Mesendoderm (in vitro differentiated cells): Measurements from ENCODE around the gene KLHL3.

ENCODE experiments used
- DNase-seq: peaks from one replicate; pipeline ENCODE4 v3.0.0; 2013
- H2AK5ac ChIP-seq: 2 replicates; pipeline ENCODE4 v1.6.1; 2013; ENCODE audit warnings: low read length, inconsistent platforms
- H2BK120ac ChIP-seq: 2 replicates; pipeline ENCODE4 v1.6.1; 2013; ENCODE audit warnings: low read depth, mild to moderate bottlenecking, low read length, moderate library complexity, mixed read lengths
- H2BK15ac ChIP-seq: replicated peaks from 2 replicates; pipeline ENCODE4 v1.6.1; 2013; ENCODE audit warnings: low read depth, mild to moderate bottlenecking, moderate library complexity
- H2BK5ac ChIP-seq: 2 replicates; pipeline ENCODE4 v1.6.1; 2013; ENCODE audit warnings: low read length, inconsistent platforms
- H3K18ac ChIP-seq: 2 replicates; pipeline ENCODE4 v1.6.1; 2013; ENCODE audit warnings: mild to moderate bottlenecking, low read length, mixed read lengths
- H3K23ac ChIP-seq: one replicate; pipeline ENCODE4 v1.6.1; 2013; ENCODE audit warnings: low read length
- H3K27ac ChIP-seq: 2 replicates; pipeline ENCODE4 v1.5.1; 2013; ENCODE audit warnings: low read depth, mild to moderate bottlenecking, inconsistent platforms, low read length, moderate library complexity
- H3K27me3 ChIP-seq: 2 replicates; pipeline ENCODE4 v1.6.1; 2013; ENCODE audit warnings: low read length, control low read depth, mild to moderate bottlenecking, inconsistent platforms; ENCODE audit not compliant: insufficient read depth, poor library complexity
- H3K36me3 ChIP-seq: 2 replicates; pipeline ENCODE4 v1.6.1; 2013; ENCODE audit warnings: low read length, inconsistent platforms; ENCODE audit not compliant: control insufficient read depth, insufficient read depth
- H3K4ac ChIP-seq: one replicate; pipeline ENCODE4 v1.6.1; 2013; ENCODE audit warnings: low read depth, mild to moderate bottlenecking, low read length, moderate library complexity
- H3K4me1 ChIP-seq: 2 replicates; pipeline ENCODE4 v1.6.1; 2013; ENCODE audit warnings: low read depth, low read length, inconsistent platforms; ENCODE audit not compliant: control insufficient read depth
- H3K4me2 ChIP-seq: 2 replicates; pipeline ENCODE4 v1.6.1; 2013; ENCODE audit warnings: low read length
- H3K4me3 ChIP-seq: 2 replicates; pipeline ENCODE4 v1.5.1; 2013; ENCODE audit warnings: mild to moderate bottlenecking, low read length
- H3K56ac ChIP-seq: one replicate; pipeline ENCODE4 v1.6.1; 2013; ENCODE audit warnings: low read length
- H3K79me1 ChIP-seq: 2 replicates; pipeline ENCODE4 v1.6.1; 2013; ENCODE audit warnings: low read length, inconsistent platforms
- H3K79me2 ChIP-seq: 2 replicates; pipeline ENCODE4 v1.6.1; 2013; ENCODE audit warnings: mild to moderate bottlenecking, low read length; ENCODE audit not compliant: control insufficient read depth, insufficient read depth
- H3K9ac ChIP-seq: 2 replicates; pipeline ENCODE4 v1.6.1; 2013; ENCODE audit warnings: low read length, inconsistent platforms
- H4K5ac ChIP-seq: one replicate; pipeline ENCODE4 v1.6.1; 2013; ENCODE audit warnings: low read length
- H4K8ac ChIP-seq: one replicate; pipeline ENCODE4 v1.6.1; 2013; ENCODE audit warnings: low read depth, mild to moderate bottlenecking, control low read depth, low read length, moderate library complexity
- WGBS: extraction: QIAGEN DNeasy Blood & Tissue Kit; methylation state at CpG from one replicate; pipeline ENCODE4 v1.1.7; 2013; ENCODE audit warnings: low lambda C conversion rate, missing lambda C conversion rate; ENCODE audit not compliant: insufficient coverage; ENCODE audit errors: extremely low coverage; 5-methylcytosine and 5-hydroxymethylcytosine counted together

The KLHL3 gene

DNA sequence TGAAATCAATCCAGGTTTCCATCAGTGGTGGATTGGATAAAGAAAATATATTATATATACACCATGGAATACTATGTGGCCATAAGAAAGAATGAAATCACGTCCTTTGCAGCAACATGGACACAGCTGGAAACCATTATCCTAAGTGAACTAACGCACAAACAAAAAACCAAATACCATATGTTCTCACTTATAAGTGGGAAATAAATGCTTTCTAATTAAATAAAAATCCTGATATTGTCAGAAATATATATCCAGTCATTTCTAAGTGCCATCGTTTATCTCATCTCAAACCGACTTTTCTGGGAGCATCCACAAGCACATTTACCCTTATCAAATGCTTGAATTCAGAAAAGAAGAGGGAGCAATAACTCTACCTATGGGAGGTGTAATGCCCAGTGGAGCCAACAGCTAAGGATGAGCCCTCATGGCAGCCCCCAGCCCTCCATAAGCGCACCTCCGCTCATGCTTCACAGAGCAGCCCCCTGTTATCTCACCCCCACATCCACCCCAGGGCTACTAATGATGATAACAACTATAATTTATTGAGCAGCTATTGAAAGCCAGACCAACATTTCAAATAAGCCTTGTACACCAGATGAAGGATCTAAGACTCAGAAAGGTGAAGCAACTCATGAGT is 135.0 kb downstream of the KLHL3 start:
- Histone ChIP-seq H3K27ac (no peak overlapping the region), H2AK5ac (no peak overlapping the region), H4K5ac (no peak overlapping the region), H3K56ac (no peak overlapping the region), H3K18ac (no peak overlapping the region), H3K79me1 (no peaks in the 10 kb centered on the region), H3K4ac (no peak overlapping the region), H2BK120ac (no peak overlapping the region), H3K36me3 (no peaks in the 10 kb centered on the region), H2BK15ac (no peak overlapping the region), H4K8ac (no peak overlapping the region), H3K4me1 (no peaks in the 10 kb centered on the region), H2BK5ac (no peak overlapping the region), H3K4me2 (no peak overlapping the region), H3K79me2 (no peaks in the 10 kb centered on the region), H3K27me3 (no peaks in the 10 kb centered on the region), H3K9ac (no peak overlapping the region), H3K23ac (no peak overlapping the region), H3K4me3 (no peak overlapping the region)
- DNase-seq: no peak
- WGBS: no CpG with 5 or more reads among the region's 6 CpGs

DNA sequence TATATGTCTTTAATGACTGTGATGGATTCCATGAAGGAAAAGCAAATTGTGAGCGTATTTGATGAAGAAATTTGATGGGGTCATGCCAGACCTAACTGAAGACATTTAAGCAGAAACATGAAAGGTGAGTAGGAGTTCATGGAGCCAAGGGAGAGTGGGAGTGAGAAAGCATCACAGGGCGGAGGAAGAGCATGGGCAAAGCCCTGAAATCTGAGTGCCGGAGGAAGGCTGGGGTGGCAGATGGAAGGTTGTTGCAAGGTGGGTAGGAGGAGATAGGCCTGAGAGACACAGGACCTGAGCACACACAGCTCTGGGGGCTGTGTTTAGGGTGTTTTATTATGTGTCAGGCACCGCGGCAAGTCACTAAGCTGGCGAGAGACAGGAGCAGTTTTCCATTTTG is 136.4 kb downstream of the KLHL3 start:
- Histone ChIP-seq H3K23ac (no peak overlapping the region), H3K79me1 (no peaks in the 10 kb centered on the region), H2BK5ac (no peak overlapping the region), H3K18ac (no peak overlapping the region), H3K4me3 (no peak overlapping the region), H3K4ac (no peak overlapping the region), H2AK5ac (no peak overlapping the region), H4K5ac (no peak overlapping the region), H3K56ac (no peak overlapping the region), H2BK15ac (no peak overlapping the region), H3K4me2 (no peak overlapping the region), H3K4me1 (no peaks in the 10 kb centered on the region), H3K27me3 (no peaks in the 10 kb centered on the region), H3K36me3 (no peaks in the 10 kb centered on the region), H2BK120ac (no peak overlapping the region), H4K8ac (no peak overlapping the region), H3K79me2 (no peaks in the 10 kb centered on the region), H3K9ac (no peak overlapping the region), H3K27ac (no peak overlapping the region)
- no CpG with 5 or more reads among the region's 6 CpGs for WGBS
- no peak for DNase-seq

DNA sequence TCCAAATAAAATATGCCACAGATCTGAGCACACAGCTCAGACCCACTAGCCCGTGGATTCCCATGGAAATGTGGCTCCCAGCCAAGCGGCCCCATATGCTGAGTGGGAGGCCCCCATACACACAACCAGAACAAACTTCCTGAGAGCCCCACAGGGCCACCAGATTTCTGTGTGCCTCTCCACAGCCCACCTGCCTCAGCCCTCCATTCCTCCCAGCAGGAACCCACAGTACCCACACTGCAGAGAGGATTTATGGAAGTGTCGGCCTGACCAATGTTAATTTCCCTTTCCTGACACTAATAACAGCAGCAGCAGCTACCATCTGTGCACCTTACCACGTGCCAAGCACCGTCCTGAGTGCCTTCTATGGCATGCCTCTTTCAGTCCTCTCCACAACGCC is 137.5 kb downstream of the KLHL3 start:
- Histone ChIP-seq H3K9ac (no peak overlapping the region), H3K4me3 (no peak overlapping the region), H2BK5ac (no peak overlapping the region), H2BK15ac (no peak overlapping the region), H3K4ac (no peak overlapping the region), H4K8ac (no peak overlapping the region), H2AK5ac (no peak overlapping the region), H3K18ac (no peak overlapping the region), H3K23ac (no peak overlapping the region), H3K36me3 (no peaks in the 10 kb centered on the region), H3K79me1 (no peaks in the 10 kb centered on the region), H3K4me1 (no peaks in the 10 kb centered on the region), H4K5ac (no peak overlapping the region), H2BK120ac (no peak overlapping the region), H3K27ac (no peak overlapping the region), H3K56ac (no peak overlapping the region), H3K79me2 (no peaks in the 10 kb centered on the region), H3K27me3 (no peaks in the 10 kb centered on the region), H3K4me2 (no peak overlapping the region)
- no peak for DNase-seq
- WGBS: no CpG with 5 or more reads among the region's 6 CpGs

DNA sequence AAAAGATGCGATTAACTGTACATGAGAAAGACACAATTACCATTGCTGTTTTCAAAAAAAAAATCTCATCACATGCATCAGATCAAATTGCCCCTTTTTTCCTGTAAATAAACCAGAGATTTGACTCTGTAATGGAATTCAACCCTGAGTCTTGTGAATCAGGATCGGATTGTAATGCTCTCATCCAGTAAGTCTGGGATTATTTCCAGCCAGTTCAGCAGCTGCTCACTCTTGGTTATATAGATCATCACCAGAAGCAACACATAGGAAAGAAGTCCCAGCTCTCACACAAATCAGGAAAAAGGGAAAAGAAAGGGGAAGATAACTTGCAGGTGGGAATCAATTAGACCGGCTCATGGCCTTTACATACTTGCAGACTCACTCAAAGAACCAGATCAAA is 138.9 kb downstream of the KLHL3 start:
- no peak overlapping the region for H2BK120ac ChIP-seq
- H4K5ac ChIP-seq: no peak overlapping the region
- no peaks in the 10 kb centered on the region for H3K79me1 ChIP-seq
- no peaks in the 10 kb centered on the region for H3K4me1 ChIP-seq
- WGBS: 100% methylated on average over 1 of the region's 3 CpGs
- no peak overlapping the region for H3K9ac ChIP-seq
- no peak overlapping the region for H3K4me3 ChIP-seq
- no peaks in the 10 kb centered on the region for H3K27me3 ChIP-seq
- no peaks in the 10 kb centered on the region for H3K79me2 ChIP-seq
- no peak overlapping the region for H3K56ac ChIP-seq
- H3K4ac ChIP-seq: no peak overlapping the region
- no peak overlapping the region for H2BK15ac ChIP-seq
- no peak overlapping the region for H2BK5ac ChIP-seq
- H4K8ac ChIP-seq: no peak overlapping the region
- H3K18ac ChIP-seq: no peak overlapping the region
- H3K23ac ChIP-seq: no peak overlapping the region
- no peaks in the 10 kb centered on the region for H3K36me3 ChIP-seq
- H3K27ac ChIP-seq: no peak overlapping the region
- no peak overlapping the region for H2AK5ac ChIP-seq
- no peak for DNase-seq
- H3K4me2 ChIP-seq: no peak overlapping the region

DNA sequence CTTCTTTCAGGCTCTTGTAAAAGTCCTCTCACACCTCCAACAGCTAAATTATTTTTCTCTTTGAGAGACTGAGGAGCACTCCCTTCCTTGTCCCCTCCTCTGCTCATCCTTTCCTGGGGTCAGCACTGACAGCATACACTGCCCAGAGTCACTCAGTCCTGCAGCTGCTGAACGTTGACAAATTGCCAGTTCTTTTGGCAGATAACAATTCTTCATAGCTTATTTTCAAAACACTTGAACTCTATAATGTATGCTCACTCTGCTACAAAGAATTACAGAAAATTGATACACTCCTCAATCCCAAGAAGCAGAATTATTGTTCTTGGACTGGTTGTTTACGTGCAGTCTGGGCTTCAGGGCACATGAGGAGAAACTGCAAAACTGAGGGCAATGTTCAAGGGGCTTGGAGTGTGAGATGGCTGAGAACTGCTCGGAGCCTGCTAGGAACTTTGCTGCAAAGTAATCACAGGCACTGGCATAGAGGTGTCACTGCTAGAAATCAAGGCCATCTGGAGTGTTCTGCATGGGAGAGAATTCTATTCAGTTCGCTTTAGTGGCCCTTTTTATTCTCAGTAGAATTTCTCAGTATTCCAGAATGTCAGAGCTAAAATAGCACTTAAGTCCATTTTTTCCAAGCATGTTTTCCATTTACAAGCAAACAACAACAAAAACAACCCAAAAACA is 140.4 kb downstream of the KLHL3 start:
- H4K5ac ChIP-seq: no peak overlapping the region
- no peaks in the 10 kb centered on the region for H3K79me2 ChIP-seq
- H3K23ac ChIP-seq: no peak overlapping the region
- no peaks in the 10 kb centered on the region for H3K36me3 ChIP-seq
- no peak overlapping the region for H3K4me3 ChIP-seq
- no peaks in the 10 kb centered on the region for H3K4me1 ChIP-seq
- no peak overlapping the region for H3K27ac ChIP-seq
- H2AK5ac ChIP-seq: no peak overlapping the region
- H3K9ac ChIP-seq: no peak overlapping the region
- no peaks in the 10 kb centered on the region for H3K27me3 ChIP-seq
- WGBS: no CpG with 5 or more reads among the region's 4 CpGs
- no peak overlapping the region for H2BK5ac ChIP-seq
- H3K4ac ChIP-seq: no peak overlapping the region
- H3K4me2 ChIP-seq: no peak overlapping the region
- no peak for DNase-seq
- H3K56ac ChIP-seq: no peak overlapping the region
- no peak overlapping the region for H2BK120ac ChIP-seq
- H4K8ac ChIP-seq: no peak overlapping the region
- H2BK15ac ChIP-seq: no peak overlapping the region
- no peak overlapping the region for H3K18ac ChIP-seq
- H3K79me1 ChIP-seq: no peaks in the 10 kb centered on the region

DNA sequence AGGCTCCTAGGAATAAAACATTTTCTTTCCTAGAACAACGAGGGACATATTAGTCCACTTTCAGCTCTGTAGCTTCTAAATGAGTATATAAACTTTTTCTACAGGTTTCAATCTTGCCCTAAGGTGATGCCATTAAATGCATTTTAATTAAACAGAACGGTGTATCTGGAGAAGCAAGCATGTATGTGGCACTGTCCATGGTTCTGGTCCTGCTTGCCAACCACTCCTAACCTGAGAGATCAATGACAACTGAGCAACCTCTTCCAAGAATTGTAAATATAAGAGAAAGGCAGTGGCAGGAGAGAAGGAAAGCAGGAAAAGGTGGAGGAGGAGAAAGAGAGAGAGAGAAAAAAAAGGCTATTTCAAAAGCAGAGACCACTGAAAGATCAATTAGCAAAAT is 141.2 kb downstream of the KLHL3 start:
- H3K4me1 ChIP-seq: no peaks in the 10 kb centered on the region
- no peak overlapping the region for H3K9ac ChIP-seq
- no peaks in the 10 kb centered on the region for H3K79me1 ChIP-seq
- no peak overlapping the region for H4K8ac ChIP-seq
- H3K18ac ChIP-seq: no peak overlapping the region
- no peak for DNase-seq
- no peaks in the 10 kb centered on the region for H3K79me2 ChIP-seq
- H3K27me3 ChIP-seq: no peaks in the 10 kb centered on the region
- no peak overlapping the region for H3K4me2 ChIP-seq
- H3K56ac ChIP-seq: no peak overlapping the region
- H3K36me3 ChIP-seq: no peaks in the 10 kb centered on the region
- H2BK120ac ChIP-seq: no peak overlapping the region
- H3K23ac ChIP-seq: no peak overlapping the region
- no CpG with 5 or more reads among the region's 2 CpGs for WGBS
- H3K27ac ChIP-seq: no peak overlapping the region
- H2AK5ac ChIP-seq: no peak overlapping the region
- no peak overlapping the region for H4K5ac ChIP-seq
- H3K4ac ChIP-seq: no peak overlapping the region
- no peak overlapping the region for H2BK15ac ChIP-seq
- no peak overlapping the region for H2BK5ac ChIP-seq
- no peak overlapping the region for H3K4me3 ChIP-seq
